Fibroblast of lung (primary cell): ENCODE measurements around the gene TPSG1.
A peak's percentile ranks its signal among the peaks of the same experiment; 100 is the strongest.

Source experiments
- EZH2 ChIP-seq: IDR thresholded peaks from 2 replicates; pipeline ENCODE4 v1.5.1; 2012; ENCODE audit warnings: low read length, control low read depth, mild to moderate bottlenecking; ENCODE audit errors: missing control alignments
- TF ChIP-seq, protein P1 (sequence below), 2 donors: IDR thresholded peaks in 1 of 2; conservative IDR thresholded peaks in 1 of 2; 1 replicate in 1 of 2; 2 replicates in 1 of 2; pipeline ENCODE4 v1.5.1; 2011 to 2012; ENCODE audit warnings: low read length in 2 of 2, control low read depth in 1 of 2, inconsistent platforms in 1 of 2, low read depth in 1 of 2, mild to moderate bottlenecking in 1 of 2

DNA sequence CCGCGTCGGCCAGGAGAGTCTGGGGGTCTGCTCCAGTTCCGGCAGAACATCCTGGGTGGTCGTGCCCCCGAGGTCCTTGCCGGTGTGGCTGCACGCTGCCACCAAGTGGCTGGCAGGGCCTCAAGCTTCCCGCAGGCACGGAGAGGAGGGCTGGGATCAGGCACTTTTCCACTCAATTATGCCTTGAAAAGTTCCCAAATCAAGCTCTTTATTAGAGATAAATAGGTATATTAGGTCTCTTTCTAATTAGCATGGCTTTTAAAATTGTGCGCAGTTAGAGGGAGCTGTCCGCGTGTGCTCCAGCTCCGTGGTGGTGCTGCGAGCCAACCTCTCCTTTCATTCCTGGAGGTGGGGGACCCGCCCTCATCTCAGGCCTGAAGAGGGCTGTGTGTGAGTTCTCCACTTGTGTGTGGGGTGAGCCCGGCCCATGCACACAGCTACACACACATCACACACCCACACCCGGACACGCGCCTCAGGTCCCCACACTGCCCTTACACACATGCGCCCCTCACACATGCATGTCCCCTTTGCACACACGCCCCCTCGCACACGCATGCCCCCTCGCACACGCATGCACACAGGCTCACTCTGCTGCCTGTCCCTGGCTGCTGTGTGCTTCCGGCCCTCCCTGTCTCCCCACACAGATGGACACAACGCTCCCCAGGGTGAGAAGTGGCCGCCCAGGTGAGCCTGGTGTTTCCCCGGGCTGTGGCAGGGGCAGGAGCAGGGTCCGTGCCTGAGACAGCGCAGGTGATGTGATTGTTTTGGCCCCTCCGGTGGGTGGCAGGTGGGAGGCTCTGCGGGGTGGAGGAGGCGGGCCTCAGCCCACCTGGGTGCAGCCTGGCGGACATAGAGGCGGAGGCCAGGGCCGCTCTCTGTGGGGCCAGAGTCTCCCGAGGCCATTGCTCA, 43.4 kb downstream of the TPSG1 start:
- TF ChIP-seq, protein P1, sequence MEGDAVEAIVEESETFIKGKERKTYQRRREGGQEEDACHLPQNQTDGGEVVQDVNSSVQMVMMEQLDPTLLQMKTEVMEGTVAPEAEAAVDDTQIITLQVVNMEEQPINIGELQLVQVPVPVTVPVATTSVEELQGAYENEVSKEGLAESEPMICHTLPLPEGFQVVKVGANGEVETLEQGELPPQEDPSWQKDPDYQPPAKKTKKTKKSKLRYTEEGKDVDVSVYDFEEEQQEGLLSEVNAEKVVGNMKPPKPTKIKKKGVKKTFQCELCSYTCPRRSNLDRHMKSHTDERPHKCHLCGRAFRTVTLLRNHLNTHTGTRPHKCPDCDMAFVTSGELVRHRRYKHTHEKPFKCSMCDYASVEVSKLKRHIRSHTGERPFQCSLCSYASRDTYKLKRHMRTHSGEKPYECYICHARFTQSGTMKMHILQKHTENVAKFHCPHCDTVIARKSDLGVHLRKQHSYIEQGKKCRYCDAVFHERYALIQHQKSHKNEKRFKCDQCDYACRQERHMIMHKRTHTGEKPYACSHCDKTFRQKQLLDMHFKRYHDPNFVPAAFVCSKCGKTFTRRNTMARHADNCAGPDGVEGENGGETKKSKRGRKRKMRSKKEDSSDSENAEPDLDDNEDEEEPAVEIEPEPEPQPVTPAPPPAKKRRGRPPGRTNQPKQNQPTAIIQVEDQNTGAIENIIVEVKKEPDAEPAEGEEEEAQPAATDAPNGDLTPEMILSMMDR (conservative IDR thresholded peaks at IDR 0.05 in 1 of 2, IDR thresholded peaks at IDR 0.05 in 1 of 2; ENCODE audit: low read depth in 1 of 2, low read length in 2 of 2): peak in 1 of 2 donors; percentile 11
- no peak for TF ChIP-seq EZH2
